ENCODE measurements around the gene FAM83C.
A peak's percentile ranks its signal among the peaks of the same experiment; 100 is the strongest.

FAM83C gene

DNA sequence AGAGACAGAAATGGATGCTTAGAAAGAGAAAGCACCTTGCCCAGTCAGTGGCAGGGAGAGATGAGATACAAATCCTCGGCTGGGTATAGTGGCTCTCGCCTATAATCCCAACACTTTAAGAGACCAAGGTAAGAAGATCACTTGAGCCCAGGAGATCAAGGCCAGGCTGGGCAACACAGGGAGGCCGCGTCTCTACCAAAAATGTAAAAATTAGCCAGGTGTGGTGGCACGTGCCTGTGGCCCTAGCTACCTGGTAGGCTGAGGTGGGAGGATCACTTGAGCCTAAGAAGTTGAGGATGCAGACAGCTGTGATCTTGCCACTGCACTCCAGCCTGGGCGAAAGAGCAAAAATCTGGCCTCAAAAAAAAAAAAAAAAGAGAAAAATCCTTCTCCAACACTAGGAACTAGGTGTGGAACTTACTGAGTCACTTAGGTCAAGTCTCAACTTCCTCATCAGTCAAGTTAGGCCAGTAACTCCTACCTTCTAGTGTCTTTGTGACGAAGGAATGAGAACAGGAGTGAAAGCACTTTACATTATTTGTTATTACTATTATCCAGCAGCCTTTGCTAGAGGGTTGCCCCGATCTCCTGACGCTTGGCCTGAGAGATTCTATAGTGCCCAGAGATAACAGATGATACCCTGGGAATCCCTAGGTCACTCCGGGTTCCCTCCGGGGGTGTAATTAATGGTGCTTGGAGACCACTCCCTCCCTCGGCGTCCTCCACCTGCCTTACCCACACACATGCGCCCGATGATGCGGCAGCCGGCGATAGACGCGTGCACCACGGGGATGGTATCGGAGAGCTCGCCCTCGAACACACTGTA lies 8.6 kb downstream of the FAM83C start:
- no peak for DNase-seq

DNA sequence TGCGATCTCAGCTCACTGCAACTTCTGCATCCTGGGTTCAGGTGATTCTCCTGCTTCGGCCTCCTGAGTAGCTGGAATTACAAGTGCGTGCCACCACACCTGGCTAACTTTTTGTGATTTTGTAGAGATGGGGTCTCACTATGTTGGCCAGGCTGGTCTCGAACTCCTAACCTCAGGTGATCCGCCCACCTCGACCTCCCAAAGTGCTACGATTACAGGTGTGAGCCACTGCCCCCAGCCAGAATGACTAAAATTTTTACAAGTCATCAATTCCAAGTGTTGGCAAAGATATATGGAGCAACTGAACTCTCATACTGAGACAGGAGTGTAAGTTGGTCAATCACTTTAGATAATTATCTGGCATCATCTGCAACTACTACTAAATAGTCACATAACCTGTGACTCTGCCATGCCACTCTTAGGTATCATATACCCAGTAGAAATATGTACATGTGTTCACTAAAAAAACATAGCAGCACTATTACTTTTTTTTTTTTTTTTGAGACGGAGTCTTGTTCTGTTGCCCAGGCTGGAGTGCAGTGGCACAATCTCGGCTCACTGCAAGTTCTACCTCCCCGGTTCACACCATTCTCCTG lies 10.6 kb downstream of the FAM83C start:
- no peak for DNase-seq

DNA sequence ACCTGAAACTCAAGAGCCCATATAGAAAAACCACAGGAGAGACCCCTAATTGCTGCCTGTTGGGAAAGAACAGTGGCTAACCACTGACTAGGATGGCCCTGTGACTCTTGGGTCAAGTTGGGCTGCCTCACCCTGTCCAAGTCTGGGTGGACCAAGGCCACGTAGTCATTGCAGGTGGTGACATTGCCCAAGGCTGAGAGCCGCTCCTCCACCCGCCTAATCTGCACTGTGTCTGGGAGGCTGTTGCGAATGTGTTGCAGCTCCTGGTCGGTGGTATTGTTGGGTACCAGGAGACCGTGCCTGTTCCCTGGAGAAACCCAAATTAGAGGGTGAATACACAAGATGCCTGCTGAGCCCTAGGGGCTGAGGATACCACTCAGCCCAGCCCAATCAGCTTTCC lies 11.7 kb downstream of the FAM83C start:
- no peak for DNase-seq

DNA sequence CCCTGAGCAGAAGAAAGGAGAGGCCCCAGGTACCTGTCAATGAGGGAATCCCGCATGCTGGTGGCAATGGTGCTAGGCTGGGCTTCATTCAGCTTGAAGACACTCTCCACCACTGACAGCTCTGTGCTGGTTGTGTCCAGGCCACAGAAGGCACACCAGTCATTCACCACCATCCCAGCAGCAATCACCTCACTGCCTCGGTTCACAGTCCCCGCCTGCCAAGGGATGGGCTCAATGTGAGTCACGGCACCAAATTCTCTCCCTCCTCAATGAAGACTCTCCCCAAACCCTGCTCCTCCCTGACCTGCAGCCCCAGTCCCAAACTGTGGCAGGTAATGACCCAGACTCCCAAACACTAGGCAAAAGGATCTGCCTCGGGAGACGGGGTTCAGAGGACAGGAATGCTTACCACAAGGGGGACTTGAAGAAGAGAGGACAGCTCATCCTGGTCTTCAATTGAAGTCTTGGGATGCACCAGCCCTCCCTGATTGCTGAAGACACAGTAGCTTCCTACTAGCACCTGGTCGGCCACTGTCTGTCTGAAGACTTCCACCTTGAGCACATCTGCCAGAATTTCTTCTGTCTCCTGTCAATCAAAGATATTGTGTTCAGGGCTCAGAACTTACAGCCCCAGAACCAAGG lies 12.6 kb downstream of the FAM83C start:
- no peak for DNase-seq

DNA sequence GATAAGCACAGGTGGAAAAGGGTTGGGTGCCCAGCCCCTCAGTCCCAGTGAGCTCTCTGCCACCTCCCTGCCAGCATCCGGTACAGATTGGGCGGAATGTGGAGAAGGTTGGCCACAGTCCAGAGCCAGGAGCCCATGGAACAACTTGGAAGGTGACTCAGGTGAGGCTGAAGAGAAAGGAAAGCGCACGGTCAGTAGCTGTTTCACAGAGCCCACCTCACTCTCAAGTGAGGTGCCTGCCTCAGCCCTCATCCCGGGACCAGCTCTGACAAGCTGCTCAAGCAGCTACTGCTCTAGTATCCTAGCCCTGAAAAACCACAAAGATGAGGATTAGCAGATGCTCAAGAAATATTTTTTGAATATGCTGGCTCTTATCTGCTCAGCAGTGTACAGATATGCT lies 13.2 kb downstream of the FAM83C start:
- no peak for DNase-seq

DNA sequence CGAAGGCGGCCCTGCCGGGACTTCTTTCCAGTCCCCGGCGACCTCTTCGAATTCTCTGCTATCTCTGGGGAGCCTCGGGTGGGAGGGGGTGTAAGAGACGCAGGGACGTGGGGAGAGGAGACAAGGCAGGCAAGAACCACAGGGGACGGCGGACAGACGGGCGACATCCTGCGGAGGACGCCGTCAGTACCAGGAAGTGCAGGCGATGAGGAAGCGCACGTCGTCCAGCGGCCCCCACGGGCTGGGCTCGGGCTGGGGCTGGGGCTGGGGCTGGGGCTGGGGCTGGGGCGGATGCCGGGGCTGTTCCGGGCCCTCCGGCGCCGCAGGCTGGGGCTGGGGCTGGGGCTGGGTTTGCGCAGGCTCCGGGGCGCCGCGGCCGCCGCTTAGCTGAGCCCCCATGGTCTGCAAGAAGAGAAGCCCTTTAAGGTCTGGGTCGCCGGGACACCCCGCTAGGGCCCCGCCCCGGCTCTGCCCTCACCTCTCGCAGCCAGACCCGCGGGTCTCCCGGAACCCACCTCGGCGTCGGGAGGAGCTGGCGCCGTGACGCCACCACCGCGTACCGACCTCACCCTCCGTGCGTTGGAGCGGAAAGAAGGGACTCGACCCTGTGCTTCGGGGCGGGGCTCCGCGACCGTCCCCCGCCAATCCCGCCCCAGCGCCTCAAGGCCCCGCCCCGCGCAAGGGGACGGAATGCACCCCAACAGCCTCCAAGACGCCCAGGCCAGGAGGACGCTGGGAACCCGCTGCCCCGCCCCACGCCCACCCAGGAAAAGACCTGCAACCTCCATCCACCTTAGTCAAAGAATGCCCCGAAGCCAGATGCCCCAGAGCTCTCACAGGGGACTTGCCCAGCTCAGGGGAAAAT lies 14.5 kb downstream of the FAM83C start, which contains the start of gene MMP24OS:
Gene MMP24OS (minus strand): TSS at position 592 of the 865 bp plus-strand sequence. CDS start 193 bp downstream, at position 399.
- peak; percentile 61 for DNase-seq

DNA sequence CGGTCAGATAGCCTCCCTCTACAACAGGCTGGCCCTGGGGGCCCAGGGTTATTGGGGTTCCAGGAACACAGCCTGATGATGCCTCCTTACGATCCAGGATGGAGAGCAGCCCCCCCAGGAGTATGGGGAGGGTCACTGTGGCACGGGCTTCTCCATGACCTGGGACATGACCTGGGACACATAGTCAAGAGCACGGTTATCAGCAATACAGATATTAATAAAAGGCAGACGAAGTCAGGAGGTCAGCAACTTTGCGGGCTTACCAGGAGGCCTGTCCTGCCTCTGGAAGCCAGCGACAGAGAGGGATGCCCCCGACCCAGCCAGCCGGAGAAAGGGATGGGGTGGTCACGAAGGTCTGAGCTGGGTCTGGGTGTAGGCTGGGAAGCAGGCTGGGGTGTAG lies 15.1 kb downstream of the FAM83C start:
- DNase-seq = no peak

DNA sequence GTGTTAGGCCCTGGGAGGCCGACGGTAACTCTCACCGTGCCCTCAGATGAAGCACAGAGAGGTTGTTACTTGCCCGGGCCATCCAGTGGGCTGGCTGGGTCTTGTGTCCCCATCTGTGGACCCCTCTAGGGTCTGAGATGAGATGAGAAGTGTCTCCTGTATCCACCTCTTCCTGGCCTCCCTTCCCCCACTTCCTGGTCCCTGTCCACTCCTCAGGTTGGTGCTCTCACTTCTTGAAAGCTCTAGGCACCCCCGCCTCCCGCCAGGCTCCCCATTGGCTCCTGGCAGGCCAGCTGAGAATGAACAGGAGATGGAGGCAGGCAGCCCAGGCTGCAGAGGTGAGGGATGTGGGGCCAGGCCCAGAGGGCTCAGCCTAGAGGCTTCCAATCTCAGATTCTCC lies 15.8 kb downstream of the FAM83C start:
- DNase-seq = no peak

DNA sequence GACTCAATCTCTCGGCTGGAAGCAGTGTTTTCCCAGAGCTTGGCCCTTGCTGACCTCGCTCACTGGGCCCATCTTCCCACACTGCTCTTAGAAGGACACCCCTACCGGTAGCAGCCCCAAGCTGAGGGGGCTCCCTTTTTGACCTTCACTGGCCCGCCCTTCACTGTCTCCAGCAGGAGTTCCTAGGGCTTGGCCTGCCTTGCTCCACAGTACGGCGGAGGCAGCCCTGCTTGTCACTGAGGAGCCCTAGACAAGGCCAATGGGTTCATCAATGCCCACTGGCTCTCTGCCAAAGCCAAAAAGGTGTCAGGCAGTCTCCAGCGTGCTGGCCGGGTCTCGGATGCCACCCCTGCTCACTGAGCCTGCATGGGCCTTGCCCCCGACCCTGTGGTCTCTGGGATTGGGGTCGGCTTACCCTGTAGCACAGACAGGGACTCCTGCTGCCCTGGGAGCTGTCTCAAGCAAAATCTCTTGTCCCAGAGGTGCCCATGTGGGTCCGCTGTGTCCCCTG lies 16.4 kb downstream of the FAM83C start:
- no peak for DNase-seq

DNA sequence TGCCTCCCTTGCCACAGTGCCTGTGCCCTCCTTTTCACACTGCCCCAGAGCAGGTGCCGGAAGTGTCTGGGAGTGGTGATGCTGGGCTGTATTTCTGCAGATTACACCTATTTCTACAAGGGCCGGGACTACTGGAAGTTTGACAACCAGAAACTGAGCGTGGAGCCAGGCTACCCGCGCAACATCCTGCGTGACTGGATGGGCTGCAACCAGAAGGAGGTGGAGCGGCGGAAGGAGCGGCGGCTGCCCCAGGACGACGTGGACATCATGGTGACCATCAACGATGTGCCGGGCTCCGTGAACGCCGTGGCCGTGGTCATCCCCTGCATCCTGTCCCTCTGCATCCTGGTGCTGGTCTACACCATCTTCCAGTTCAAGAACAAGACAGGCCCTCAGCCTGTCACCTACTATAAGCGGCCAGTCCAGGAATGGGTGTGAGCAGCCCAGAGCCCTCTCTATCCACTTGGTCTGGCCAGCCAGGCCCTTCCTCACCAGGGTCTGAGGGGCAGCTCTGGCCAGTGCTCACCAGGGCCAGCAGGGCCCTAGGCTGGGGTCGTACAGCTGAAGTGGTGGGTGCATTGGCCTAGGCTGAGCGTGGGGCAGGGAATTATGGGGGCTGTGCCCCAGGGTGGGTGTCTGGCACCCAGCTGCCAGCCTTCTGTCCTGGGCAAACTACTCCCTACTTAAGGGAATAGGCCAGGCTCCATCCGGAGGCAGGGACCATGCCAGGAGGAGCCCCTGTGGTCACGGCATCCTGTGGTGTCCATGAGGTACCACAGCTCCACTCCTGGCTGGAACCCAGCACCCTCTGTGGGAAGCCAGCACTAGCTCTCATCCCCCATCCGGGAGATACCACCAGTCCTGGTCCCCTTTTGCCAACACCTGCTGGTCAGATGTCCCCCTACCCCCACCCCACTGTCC lies 17.8 kb downstream of the FAM83C start:
- no peak for DNase-seq

DNA sequence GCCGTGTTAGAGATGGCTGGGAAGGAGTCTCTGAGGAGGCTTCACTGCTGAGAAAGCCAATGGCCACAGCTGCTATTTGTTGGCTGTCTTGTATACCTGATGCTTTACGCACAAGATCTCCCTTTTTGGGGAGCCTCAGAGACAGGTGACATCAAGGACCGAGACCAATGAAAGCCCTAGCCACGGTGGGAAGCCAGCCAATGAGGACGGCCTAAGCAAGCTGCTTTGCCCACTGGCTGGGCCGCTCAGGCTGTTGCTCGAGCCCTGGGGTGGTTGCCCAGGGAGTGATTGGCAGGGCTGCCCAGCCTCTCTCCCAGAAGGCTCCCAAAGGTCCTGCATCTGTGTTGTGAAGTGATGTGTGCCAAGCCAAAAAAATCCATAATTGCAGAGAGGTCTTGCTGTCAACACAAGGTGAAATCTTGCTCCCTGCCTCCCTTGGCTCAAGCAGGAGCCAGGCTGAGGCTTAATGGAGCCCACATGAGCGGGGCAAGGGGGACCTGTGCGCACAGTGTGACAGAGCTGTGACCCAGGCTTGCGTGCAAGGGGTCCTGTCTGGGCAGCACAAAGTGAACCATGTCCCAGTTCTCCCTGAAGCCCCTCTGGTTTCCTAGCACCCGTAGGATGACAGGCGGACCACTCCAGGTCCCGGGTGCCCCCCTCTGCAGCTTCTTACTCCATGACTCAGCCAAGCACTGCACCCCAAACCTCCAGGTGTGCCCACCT lies 18.6 kb downstream of the FAM83C start:
- no peak for DNase-seq

DNA sequence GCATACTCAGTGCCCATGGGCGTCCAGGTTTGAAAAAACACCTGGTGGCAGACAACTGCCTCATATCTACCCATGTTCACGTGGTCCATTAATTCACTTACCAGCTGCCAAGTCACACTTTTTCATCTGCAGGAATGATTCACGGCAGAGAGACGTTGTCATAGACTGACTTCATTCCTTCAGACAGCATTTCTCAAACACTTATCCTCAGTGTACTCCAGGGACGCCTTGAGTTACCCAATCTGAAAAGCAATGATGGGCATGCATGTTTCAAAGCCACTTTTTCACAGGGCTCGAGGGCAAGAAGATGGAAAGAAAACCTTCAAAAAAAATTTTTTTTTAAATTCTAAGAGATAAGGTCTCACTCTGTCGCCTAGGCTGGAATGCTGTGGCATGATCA lies 20.3 kb downstream of the FAM83C start:
- no peak for DNase-seq

DNA sequence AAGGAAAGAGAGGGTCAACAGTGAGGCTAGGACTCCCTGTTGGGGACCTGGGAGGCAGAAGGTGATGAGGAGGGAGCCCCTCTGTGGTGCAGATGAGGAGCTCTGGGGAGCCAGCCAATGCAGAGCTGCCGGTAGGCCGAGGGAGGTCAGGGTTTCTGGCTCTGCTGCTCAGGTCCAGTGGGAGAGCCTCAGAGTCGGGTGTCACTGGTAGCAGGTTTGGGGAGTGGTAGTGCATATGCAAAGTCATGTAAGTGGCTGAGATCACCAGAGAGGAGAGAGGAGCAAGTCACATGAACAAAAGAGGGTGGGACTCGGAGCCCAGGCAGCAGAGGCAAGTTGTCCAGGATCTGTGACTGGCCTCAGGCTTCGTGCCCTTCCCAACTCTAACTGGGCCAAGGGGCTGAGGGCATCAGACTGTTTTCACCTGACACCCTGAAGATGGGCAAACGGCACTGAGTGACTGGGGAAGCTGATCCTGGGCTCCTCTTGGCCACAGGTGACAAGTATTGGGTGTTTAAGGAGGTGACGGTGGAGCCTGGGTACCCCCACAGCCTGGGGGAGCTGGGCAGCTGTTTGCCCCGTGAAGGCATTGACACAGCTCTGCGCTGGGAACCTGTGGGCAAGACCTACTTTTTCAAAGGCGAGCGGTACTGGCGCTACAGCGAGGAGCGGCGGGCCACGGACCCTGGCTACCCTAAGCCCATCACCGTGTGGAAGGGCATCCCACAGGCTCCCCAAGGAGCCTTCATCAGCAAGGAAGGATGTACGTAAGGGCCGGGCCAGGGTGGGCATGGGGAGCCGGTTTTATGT lies 20.9 kb downstream of the FAM83C start:
- DNase-seq = no peak

DNA sequence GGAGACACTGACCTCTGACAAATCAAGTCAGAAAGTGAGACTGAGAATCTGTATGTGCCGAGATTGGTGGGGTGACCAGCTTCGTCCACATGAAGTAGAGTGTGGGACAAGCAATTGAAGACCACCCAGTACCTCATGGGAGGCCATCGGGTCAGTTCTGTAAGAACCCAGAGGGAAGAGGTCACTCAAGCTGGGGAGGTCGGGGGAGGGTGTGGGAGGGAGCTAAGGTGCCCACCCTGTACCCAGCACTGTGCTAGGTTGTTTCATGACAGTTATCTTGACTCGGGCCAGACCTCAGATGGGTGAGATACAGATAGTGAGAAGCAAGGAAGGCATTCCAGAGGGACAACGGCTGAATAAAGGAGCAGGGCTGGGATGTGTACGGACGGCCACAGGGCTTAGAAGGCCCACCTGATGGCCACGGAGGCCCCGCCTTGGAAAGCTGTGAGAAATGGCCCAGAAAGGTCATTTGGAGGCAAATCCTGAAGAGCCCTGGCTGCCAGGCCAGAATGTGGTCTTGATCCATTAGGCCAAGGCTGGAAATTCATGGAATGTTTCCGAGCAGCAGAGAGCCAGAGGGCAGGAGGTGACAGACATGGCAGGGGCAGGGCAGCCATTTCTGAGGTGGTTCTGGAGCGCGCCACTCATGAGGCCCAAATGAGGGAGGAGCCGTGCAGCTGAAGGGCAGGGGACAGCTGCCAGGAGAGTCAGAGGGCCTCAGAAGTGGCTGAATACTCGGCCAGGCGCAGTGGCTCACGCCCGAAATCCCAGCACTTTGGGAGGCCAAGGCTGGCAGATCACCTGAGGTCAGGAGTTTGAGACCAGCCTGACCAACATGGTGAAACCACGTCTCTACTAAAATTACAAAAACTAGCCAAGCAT lies 22.0 kb downstream of the FAM83C start:
- no peak for DNase-seq

DNA sequence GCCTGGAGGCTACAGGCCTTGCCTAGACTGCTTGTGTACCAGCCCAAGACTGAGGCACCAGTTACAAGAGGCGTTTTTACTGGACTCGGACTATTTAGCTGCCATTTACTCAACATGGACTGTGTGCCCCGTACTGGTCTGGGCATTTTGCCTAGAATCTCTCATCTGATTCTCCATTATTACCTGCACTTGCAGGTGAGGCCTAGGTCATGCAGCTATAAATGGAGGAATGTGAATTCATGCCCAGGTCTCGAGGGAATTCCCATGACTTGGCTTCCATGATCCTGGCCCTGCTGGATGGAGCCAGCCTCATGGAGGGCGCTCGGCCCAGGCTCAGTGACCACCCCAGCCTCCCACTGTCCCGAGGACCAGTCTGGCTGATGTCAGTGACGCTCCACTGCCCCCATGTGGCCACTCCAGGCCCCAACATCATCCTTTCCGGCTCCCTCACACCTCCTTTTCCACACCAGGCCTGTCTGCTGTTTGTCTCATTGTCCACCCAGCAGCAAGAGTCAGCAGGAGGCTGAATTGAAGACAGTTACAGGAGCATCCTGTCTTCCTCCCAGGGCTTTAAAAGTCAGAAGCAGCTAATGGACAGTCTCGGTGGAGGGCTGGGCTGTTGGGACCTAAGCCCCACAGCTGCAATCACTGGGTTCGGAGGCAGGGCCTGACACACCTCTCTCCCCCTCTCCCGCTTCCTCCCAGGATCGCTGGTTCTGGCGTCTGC lies 23.0 kb downstream of the FAM83C start:
- DNase-seq = no peak

DNA sequence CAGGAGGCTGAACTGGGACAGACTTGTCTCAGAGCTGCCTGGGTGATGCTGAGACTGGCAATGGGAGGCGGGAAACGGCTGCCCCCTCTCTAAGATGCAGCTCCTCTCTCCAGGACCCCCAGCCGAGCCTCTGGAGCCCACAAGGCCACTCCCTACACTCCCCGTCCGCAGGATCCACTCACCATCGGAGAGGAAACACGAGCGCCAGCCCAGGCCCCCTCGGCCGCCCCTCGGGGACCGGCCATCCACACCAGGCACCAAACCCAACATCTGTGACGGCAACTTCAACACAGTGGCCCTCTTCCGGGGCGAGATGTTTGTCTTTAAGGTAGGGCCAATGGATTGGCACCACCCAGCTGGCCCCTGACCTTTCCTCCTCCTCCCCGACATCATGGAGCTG lies 25.1 kb downstream of the FAM83C start:
- DNase-seq = no peak

DNA sequence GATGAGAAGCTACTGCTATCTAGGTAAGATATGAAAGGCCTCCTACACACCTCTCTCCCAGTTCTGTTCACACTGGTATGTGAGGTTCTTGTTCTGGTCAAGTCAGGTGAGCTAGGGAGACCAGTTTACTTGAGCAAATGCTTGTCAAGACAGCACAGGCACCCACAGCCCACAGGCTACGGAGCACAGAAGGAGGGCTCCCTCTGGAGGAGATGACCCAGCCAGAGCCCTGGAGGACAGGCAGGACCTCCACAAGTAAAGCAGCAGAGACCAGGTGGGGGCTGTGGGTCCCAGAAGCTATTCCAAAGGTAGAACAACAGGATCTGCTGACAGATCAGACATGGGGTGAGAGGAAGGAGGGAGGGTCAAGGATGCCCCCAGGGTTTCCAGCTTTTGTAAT lies 27.5 kb downstream of the FAM83C start:
- DNase-seq = no peak
